H1 (cell line): ENCODE results near the gene SATB2. TPM values are rescaled to one million over a fixed set of nuclear protein-coding genes. Genes with fewer than 3 reads are reported as not detected.
A peak's percentile ranks its signal among the peaks of the same experiment; 100 is the strongest.

Source experiments
- EZH2 ChIP-seq: fragments of 200-600 bp; sonication (generic); IDR thresholded peaks from 2 replicates; pipeline ENCODE4 v1.7.1; 2012; ENCODE audit warnings: low read depth, mild to moderate bottlenecking, moderate library complexity, low read length, inconsistent platforms; ENCODE audit not compliant: severe bottlenecking
- HDAC2 ChIP-seq, 2 experiments: fragments of 300-600 bp in 1 of 2; sonication (generic) in 1 of 2; IDR thresholded peaks; 2 replicates each; pipeline ENCODE4 v1.6.1; 2011 to 2012; ENCODE audit warnings: low read depth in 2 of 2, low read length in 2 of 2, mild to moderate bottlenecking in 2 of 2, moderate library complexity in 2 of 2, borderline replicate concordance in 1 of 2, inconsistent platforms in 1 of 2
- JUND ChIP-seq: IDR thresholded peaks from 2 replicates; pipeline ENCODE4 v1.6.1; 2011; ENCODE audit warnings: mild to moderate bottlenecking, improper control_type of control experiment, low read length
- POU5F1 ChIP-seq: IDR thresholded peaks from 2 replicates; pipeline ENCODE4 v1.6.1; 2011; ENCODE audit warnings: low read depth, mild to moderate bottlenecking, low read length, moderate library complexity
- TAF1 ChIP-seq: IDR thresholded peaks from 2 replicates; pipeline ENCODE4 v1.6.1; 2011; ENCODE audit warnings: mild to moderate bottlenecking, low read depth, low read length
- TAF7 ChIP-seq: optimal IDR thresholded peaks from 2 replicates; pipeline ENCODE3; 2011; ENCODE audit warnings: low read depth, mild to moderate bottlenecking, inconsistent platforms, low read length, moderate library complexity, borderline replicate concordance
- polyA plus RNA-seq, 7 experiments: library from polyadenylated mRNA; depleted of rRNA in 3 of 7; stranded (reverse) in 5 of 7; unstranded in 2 of 7; fragments of >200 nt in 5 of 7; fragments of 200-250 nt in 2 of 7; gene quantifications; 1 replicate in 5 of 7; 2 replicates in 1 of 7; 4 replicates in 1 of 7; pipeline versions ENCODE4 v1.2.1 to v1.2.3, GENCODE V29; 2011 to 2013; ENCODE audit warnings: missing spikeins in 2 of 7, mixed read lengths in 2 of 7
- total RNA-seq: library from RNA; stranded (reverse); fragmentation: NEBNext Ultra II Directional; extraction: Animal tissue kit (Norgen Biotek cat#: 25700); gene quantifications from 2 replicates; pipeline ENCODE4 v1.2.1, GENCODE V29; 2021
- TF ChIP-seq, protein P1 (sequence below): IDR thresholded peaks from 2 replicates; pipeline ENCODE4 v1.6.1; 2012; ENCODE audit warnings: low read length, inconsistent platforms

SATB2 gene
- total and polyA plus RNA-seq, 2 of the 8 experiments (the other 6 are each of a cell fraction or from before 2014, with no cell fraction given) = 1.3 to 5.7 TPM

DNA sequence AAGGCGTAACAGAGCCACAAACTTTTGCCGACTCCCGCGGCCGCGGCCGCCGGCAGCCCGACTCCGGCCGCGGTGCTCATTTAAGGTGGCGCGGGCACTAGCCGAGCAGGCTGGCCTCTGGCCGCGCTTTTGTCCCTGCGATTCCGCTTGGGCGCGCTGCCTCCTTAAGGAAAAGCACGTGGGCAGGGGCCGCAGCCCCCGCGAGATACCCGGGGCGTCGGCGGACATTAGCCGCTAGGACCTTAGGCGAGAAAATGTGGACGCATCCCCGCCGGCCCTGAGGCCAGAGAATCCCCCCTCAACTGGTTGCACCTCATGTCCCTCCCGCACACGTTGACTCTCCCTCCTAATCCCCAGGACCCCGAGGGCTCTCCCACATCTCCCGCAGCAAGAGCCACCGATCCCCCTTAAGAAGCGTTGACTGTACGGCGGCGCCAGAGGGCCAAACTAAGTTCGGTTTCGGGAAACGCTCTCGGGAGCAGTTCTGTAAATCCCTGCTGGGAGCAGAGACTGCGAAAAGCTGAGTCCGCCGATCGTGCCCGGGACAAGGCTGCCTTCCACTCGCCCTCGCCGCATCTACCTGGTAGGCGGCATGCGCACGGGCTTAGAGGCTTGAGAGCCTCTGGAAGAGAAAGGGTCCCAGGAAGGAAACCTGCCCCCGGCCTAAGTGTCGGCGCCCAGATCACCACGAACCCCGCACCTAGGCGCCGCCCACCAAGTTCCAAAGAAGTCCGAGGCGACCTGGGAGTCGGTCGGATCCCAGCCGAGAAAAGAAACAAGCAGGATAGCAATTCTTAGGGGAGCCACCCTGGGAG, 1.8 kb upstream of the SATB2 start (continued):
- TF ChIP-seq, protein P1, sequence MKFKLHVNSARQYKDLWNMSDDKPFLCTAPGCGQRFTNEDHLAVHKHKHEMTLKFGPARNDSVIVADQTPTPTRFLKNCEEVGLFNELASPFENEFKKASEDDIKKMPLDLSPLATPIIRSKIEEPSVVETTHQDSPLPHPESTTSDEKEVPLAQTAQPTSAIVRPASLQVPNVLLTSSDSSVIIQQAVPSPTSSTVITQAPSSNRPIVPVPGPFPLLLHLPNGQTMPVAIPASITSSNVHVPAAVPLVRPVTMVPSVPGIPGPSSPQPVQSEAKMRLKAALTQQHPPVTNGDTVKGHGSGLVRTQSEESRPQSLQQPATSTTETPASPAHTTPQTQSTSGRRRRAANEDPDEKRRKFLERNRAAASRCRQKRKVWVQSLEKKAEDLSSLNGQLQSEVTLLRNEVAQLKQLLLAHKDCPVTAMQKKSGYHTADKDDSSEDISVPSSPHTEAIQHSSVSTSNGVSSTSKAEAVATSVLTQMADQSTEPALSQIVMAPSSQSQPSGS = no peak
- TF ChIP-seq HDAC2 (IDR thresholded peaks at IDR 0.05; ENCODE audit: borderline replicate concordance in 1 of 2, low read depth in 2 of 2, low read length in 2 of 2) (peak in 1 of 2 experiments; percentile 4; a peak in 1 of 4 replicates), POU5F1 (no peak), JUND (peak; percentile 7; the same call in 1 of the 2 replicates), EZH2 (peak; percentile 53), TAF7 (peak; percentile 41), TAF1 (peak; percentile 54)
